ENCODE measurements around the gene MAMLD1.
A peak's percentile ranks its signal among the peaks of the same experiment; 100 is the strongest.

The MAMLD1 gene

GRCh38 chrX:150363561-150364346, 637 bp downstream of the MAMLD1 start:
- peak; percentile 54 for DNase-seq (ENCODE audit: low read depth)
- TF ChIP-seq CTCF (IDR thresholded peaks at IDR 0.05; ENCODE audit: insufficient read depth, low read depth, low read length, missing control alignments) = peak; percentile 11
- H3K4me3 ChIP-seq (ENCODE audit: low read length) = peak overlapping the region; percentile 43

GRCh38 chrX:150364347-150365050, 1.4 kb downstream of the MAMLD1 start:
- no peak for TF ChIP-seq CTCF (IDR thresholded peaks at IDR 0.05; ENCODE audit: insufficient read depth, low read depth, low read length, missing control alignments)
- H3K4me3 ChIP-seq (ENCODE audit: low read length) = peak overlapping the region; percentile 43
- peak; percentile 34 for DNase-seq (ENCODE audit: low read depth)

- peak overlapping the region; percentile 43 for H3K4me3 ChIP-seq (ENCODE audit: low read length)
- TF ChIP-seq CTCF (IDR thresholded peaks at IDR 0.05; ENCODE audit: insufficient read depth, low read depth, low read length, missing control alignments) = no peak
- DNase-seq (ENCODE audit: low read depth) = peak; percentile 42
These were observed 2.2 kb downstream of the MAMLD1 start for GRCh38 chrX:150365051-150365989.

- H3K4me3 ChIP-seq (ENCODE audit: low read length) = peak overlapping the region; percentile 43
- DNase-seq (ENCODE audit: low read depth) = peak; percentile 14
- TF ChIP-seq CTCF (IDR thresholded peaks at IDR 0.05; ENCODE audit: insufficient read depth, low read depth, low read length, missing control alignments) = no peak
These were observed 3.1 kb downstream of the MAMLD1 start for GRCh38 chrX:150365990-150366911.

- DNase-seq (ENCODE audit: low read depth) = peak; percentile 24
- no peak overlapping the region for H3K4me3 ChIP-seq (ENCODE audit: low read length)
- no peak for TF ChIP-seq CTCF (IDR thresholded peaks at IDR 0.05; ENCODE audit: insufficient read depth, low read depth, low read length, missing control alignments)
These were observed 3.9 kb downstream of the MAMLD1 start for GRCh38 chrX:150366951-150367545.

All from epithelial cell of esophagus (primary cell).